ENCODE results near the gene NOVA2.
A peak's percentile ranks its signal among the peaks of the same experiment; 100 is the strongest.

Gene NOVA2

GRCh38 chr19:45911291-45911690 lies 62.4 kb downstream of the NOVA2 start:
- Histone ChIP-seq H3K9me3 (ENCODE audit: control insufficient read depth in 2 of 2, low read length in 2 of 2) (no peaks in the 10 kb centered on the region), H3K4me1 (ENCODE audit: control insufficient read depth in 2 of 2, insufficient read depth in 2 of 2, low read length in 2 of 2) (no peaks in the 10 kb centered on the region), H3K36me3 (ENCODE audit: control insufficient read depth in 2 of 2, insufficient read depth in 2 of 2, low read length in 2 of 2) (no peaks in the 10 kb centered on the region), H3K27me3 (ENCODE audit: control insufficient read depth in 2 of 2, insufficient read depth in 2 of 2, low read length in 2 of 2) (peaks cover 0 to 3% of the 10 kb centered on the region in 2 donors), H3K9ac (ENCODE audit: low read depth in 1 of 2, low read length in 2 of 2) (no peak overlapping the region), H3K27ac (ENCODE audit: low read depth in 2 of 2, low read length in 2 of 2) (no peak overlapping the region), H3K4me3 (ENCODE audit: low read length in 2 of 2) (no peak overlapping the region)

- Histone ChIP-seq H3K9ac (ENCODE audit: low read depth in 1 of 2, low read length in 2 of 2) (no peak overlapping the region), H3K27ac (ENCODE audit: low read depth in 2 of 2, low read length in 2 of 2) (no peak overlapping the region), H3K27me3 (ENCODE audit: control insufficient read depth in 2 of 2, insufficient read depth in 2 of 2, low read length in 2 of 2) (peaks cover 0 to 3% of the 10 kb centered on the region in 2 donors), H3K4me1 (ENCODE audit: control insufficient read depth in 2 of 2, insufficient read depth in 2 of 2, low read length in 2 of 2) (no peaks in the 10 kb centered on the region), H3K4me3 (ENCODE audit: low read length in 2 of 2) (no peak overlapping the region), H3K9me3 (ENCODE audit: control insufficient read depth in 2 of 2, low read length in 2 of 2) (no peaks in the 10 kb centered on the region), H3K36me3 (ENCODE audit: control insufficient read depth in 2 of 2, insufficient read depth in 2 of 2, low read length in 2 of 2) (no peaks in the 10 kb centered on the region)
These were observed 64.7 kb downstream of the NOVA2 start for GRCh38 chr19:45908956-45909355.

GRCh38 chr19:45906221-45906620 lies 67.4 kb downstream of the NOVA2 start:
- Histone ChIP-seq H3K27me3 (ENCODE audit: control insufficient read depth in 2 of 2, insufficient read depth in 2 of 2, low read length in 2 of 2) (peaks cover 0 to 2% of the 10 kb centered on the region in 2 donors), H3K4me1 (ENCODE audit: control insufficient read depth in 2 of 2, insufficient read depth in 2 of 2, low read length in 2 of 2) (peaks cover 6 to 12% of the 10 kb centered on the region in 2 donors), H3K27ac (ENCODE audit: low read depth in 2 of 2, low read length in 2 of 2) (no peak overlapping the region), H3K4me3 (ENCODE audit: low read length in 2 of 2) (no peak overlapping the region), H3K9me3 (ENCODE audit: control insufficient read depth in 2 of 2, low read length in 2 of 2) (no peaks in the 10 kb centered on the region), H3K36me3 (ENCODE audit: control insufficient read depth in 2 of 2, insufficient read depth in 2 of 2, low read length in 2 of 2) (no peaks in the 10 kb centered on the region), H3K9ac (ENCODE audit: low read depth in 1 of 2, low read length in 2 of 2) (no peak overlapping the region)

- no peak overlapping the region for H3K27ac ChIP-seq (ENCODE audit: low read depth in 2 of 2, low read length in 2 of 2)
- no peaks in the 10 kb centered on the region for H3K27me3 ChIP-seq (ENCODE audit: control insufficient read depth in 2 of 2, insufficient read depth in 2 of 2, low read length in 2 of 2)
- H3K9ac ChIP-seq (ENCODE audit: low read depth in 1 of 2, low read length in 2 of 2): no peak overlapping the region
- no peaks in the 10 kb centered on the region for H3K9me3 ChIP-seq (ENCODE audit: control insufficient read depth in 2 of 2, low read length in 2 of 2)
- no peak overlapping the region for H3K4me3 ChIP-seq (ENCODE audit: low read length in 2 of 2)
- H3K4me1 ChIP-seq (ENCODE audit: control insufficient read depth in 2 of 2, insufficient read depth in 2 of 2, low read length in 2 of 2): peaks cover 14 to 15% of the 10 kb centered on the region in 2 donors
- no peaks in the 10 kb centered on the region for H3K36me3 ChIP-seq (ENCODE audit: control insufficient read depth in 2 of 2, insufficient read depth in 2 of 2, low read length in 2 of 2)
These were observed 68.7 kb downstream of the NOVA2 start for GRCh38 chr19:45905011-45905410.

GRCh38 chr19:45902651-45903625 lies 70.7 kb downstream of the NOVA2 start:
- Histone ChIP-seq H3K27me3 (ENCODE audit: control insufficient read depth in 2 of 2, insufficient read depth in 2 of 2, low read length in 2 of 2) (no peaks in the 10 kb centered on the region), H3K9ac (ENCODE audit: low read depth in 1 of 2, low read length in 2 of 2) (peak overlapping the region; percentile 69 to 82), H3K36me3 (ENCODE audit: control insufficient read depth in 2 of 2, insufficient read depth in 2 of 2, low read length in 2 of 2) (peaks cover 4 to 12% of the 10 kb centered on the region in 2 donors), H3K27ac (ENCODE audit: low read depth in 2 of 2, low read length in 2 of 2) (peak overlapping the region; percentile 72 to 77), H3K4me1 (ENCODE audit: control insufficient read depth in 2 of 2, insufficient read depth in 2 of 2, low read length in 2 of 2) (peaks cover 14 to 15% of the 10 kb centered on the region in 2 donors), H3K4me3 (ENCODE audit: low read length in 2 of 2) (peak overlapping the region; percentile 87 to 92), H3K9me3 (ENCODE audit: control insufficient read depth in 2 of 2, low read length in 2 of 2) (no peaks in the 10 kb centered on the region)

- Histone ChIP-seq H3K9ac (ENCODE audit: low read depth in 1 of 2, low read length in 2 of 2) (peak within 1 kb of the TSS; percentile 82 to 86), H3K9me3 (ENCODE audit: control insufficient read depth in 2 of 2, low read length in 2 of 2) (no peaks in the 10 kb centered on the region), H3K36me3 (ENCODE audit: control insufficient read depth in 2 of 2, insufficient read depth in 2 of 2, low read length in 2 of 2) (peaks cover 7 to 17% of the 10 kb centered on the region in 2 donors), H3K4me1 (ENCODE audit: control insufficient read depth in 2 of 2, insufficient read depth in 2 of 2, low read length in 2 of 2) (peaks cover 14 to 15% of the 10 kb centered on the region in 2 donors), H3K27me3 (ENCODE audit: control insufficient read depth in 2 of 2, insufficient read depth in 2 of 2, low read length in 2 of 2) (no peaks in the 10 kb centered on the region), H3K27ac (ENCODE audit: low read depth in 2 of 2, low read length in 2 of 2) (peak within 1 kb of the TSS; percentile 72 to 77), H3K4me3 (ENCODE audit: low read length in 2 of 2) (peak within 1 kb of the TSS; percentile 87 to 92)
These were observed 71.6 kb downstream of the NOVA2 start, which contains the start of gene MYPOP for GRCh38 chr19:45901912-45902650. MYPOP (minus strand) TSS chr19:45902613; CDS start chr19:45901773, 840 bp downstream.

- H3K36me3 ChIP-seq (ENCODE audit: control insufficient read depth in 2 of 2, insufficient read depth in 2 of 2, low read length in 2 of 2): peaks cover 8 to 17% of the 10 kb centered on the region in 2 donors
- peaks cover 14 to 15% of the 10 kb centered on the region in 2 donors for H3K4me1 ChIP-seq (ENCODE audit: control insufficient read depth in 2 of 2, insufficient read depth in 2 of 2, low read length in 2 of 2)
- no peaks in the 10 kb centered on the region for H3K9me3 ChIP-seq (ENCODE audit: control insufficient read depth in 2 of 2, low read length in 2 of 2)
- peak overlapping the region; percentile 60 to 80 for H3K4me3 ChIP-seq (ENCODE audit: low read length in 2 of 2)
- peak overlapping the region in 1 of 2 donors; percentile 27 for H3K9ac ChIP-seq (ENCODE audit: low read depth in 1 of 2, low read length in 2 of 2)
- no peak overlapping the region for H3K27ac ChIP-seq (ENCODE audit: low read depth in 2 of 2, low read length in 2 of 2)
- H3K27me3 ChIP-seq (ENCODE audit: control insufficient read depth in 2 of 2, insufficient read depth in 2 of 2, low read length in 2 of 2): no peaks in the 10 kb centered on the region
These were observed 72.2 kb downstream of the NOVA2 start for GRCh38 chr19:45901432-45901911.

- H3K4me3 ChIP-seq (ENCODE audit: low read length in 2 of 2): peak overlapping the region in 1 of 2 donors; percentile 32
- H3K27me3 ChIP-seq (ENCODE audit: control insufficient read depth in 2 of 2, insufficient read depth in 2 of 2, low read length in 2 of 2): no peaks in the 10 kb centered on the region
- H3K9ac ChIP-seq (ENCODE audit: low read depth in 1 of 2, low read length in 2 of 2): no peak overlapping the region
- no peaks in the 10 kb centered on the region for H3K9me3 ChIP-seq (ENCODE audit: control insufficient read depth in 2 of 2, low read length in 2 of 2)
- H3K36me3 ChIP-seq (ENCODE audit: control insufficient read depth in 2 of 2, insufficient read depth in 2 of 2, low read length in 2 of 2): peaks cover 8 to 17% of the 10 kb centered on the region in 2 donors
- H3K27ac ChIP-seq (ENCODE audit: low read depth in 2 of 2, low read length in 2 of 2): no peak overlapping the region
- H3K4me1 ChIP-seq (ENCODE audit: control insufficient read depth in 2 of 2, insufficient read depth in 2 of 2, low read length in 2 of 2): peaks cover 14 to 15% of the 10 kb centered on the region in 2 donors
These were observed 72.8 kb downstream of the NOVA2 start for GRCh38 chr19:45900738-45901431.

GRCh38 chr19:45899919-45900589 lies 73.6 kb downstream of the NOVA2 start:
- H3K27me3 ChIP-seq (ENCODE audit: control insufficient read depth in 2 of 2, insufficient read depth in 2 of 2, low read length in 2 of 2): no peaks in the 10 kb centered on the region
- peaks cover 14 to 15% of the 10 kb centered on the region in 2 donors for H3K4me1 ChIP-seq (ENCODE audit: control insufficient read depth in 2 of 2, insufficient read depth in 2 of 2, low read length in 2 of 2)
- H3K9me3 ChIP-seq (ENCODE audit: control insufficient read depth in 2 of 2, low read length in 2 of 2): no peaks in the 10 kb centered on the region
- no peak overlapping the region for H3K4me3 ChIP-seq (ENCODE audit: low read length in 2 of 2)
- no peak overlapping the region for H3K9ac ChIP-seq (ENCODE audit: low read depth in 1 of 2, low read length in 2 of 2)
- peaks cover 9 to 24% of the 10 kb centered on the region in 2 donors for H3K36me3 ChIP-seq (ENCODE audit: control insufficient read depth in 2 of 2, insufficient read depth in 2 of 2, low read length in 2 of 2)
- no peak overlapping the region for H3K27ac ChIP-seq (ENCODE audit: low read depth in 2 of 2, low read length in 2 of 2)

All from mucosa of rectum (tissue), 2 donors.